ENCODE results near the gene ARHGAP6. TPM values are rescaled to one million over a fixed set of nuclear protein-coding genes. Genes with fewer than 3 reads are reported as not detected.

Gene ARHGAP6
- total and polyA plus RNA-seq, 9 donors, result 14.1 to 32.9 (median 20.3) TPM

DNA sequence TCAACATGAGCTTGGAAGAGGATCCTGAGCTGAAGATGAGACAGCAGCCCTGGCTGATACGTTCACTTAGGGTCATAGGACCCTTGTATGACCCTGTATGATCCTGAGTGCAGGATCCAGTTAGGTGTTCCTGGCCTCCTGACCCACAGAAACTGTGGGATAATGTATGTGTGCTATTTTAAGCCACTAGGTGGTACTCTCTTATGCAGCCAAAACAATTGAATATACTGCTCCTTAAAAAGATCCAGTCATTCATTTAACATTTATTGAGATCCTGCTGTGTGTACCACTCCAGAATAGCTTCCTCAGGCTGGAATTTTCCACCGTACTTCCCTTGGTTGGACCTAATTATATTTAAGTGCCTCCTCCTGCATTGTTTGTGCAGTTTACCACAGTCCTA lies 205.4 kb downstream of the ARHGAP6 start:
- Histone ChIP-seq H3K36me3 (no peaks in the 10 kb centered on the region), H3K27ac (no peak overlapping the region), H3K4me3 (no peak overlapping the region), H3K9me3 (no peaks in the 10 kb centered on the region), H3K4me1 (ENCODE audit: insufficient read depth) (peaks cover 3% of the 10 kb centered on the region), H3K27me3 (no peaks in the 10 kb centered on the region)
- WGBS, 3 donors, result 69 to 77% (median 73%) methylated on average over 2 of the region's 2 CpGs
- DNase-seq, result no peak
- intact Hi-C loops (cut with DNase I), result no loop called here
- TF ChIP-seq POLR2A (IDR thresholded peaks at IDR 0.05) (no peak), EP300 (IDR thresholded peaks at IDR 0.05) (no peak)
- TF ChIP-seq, protein P1, sequence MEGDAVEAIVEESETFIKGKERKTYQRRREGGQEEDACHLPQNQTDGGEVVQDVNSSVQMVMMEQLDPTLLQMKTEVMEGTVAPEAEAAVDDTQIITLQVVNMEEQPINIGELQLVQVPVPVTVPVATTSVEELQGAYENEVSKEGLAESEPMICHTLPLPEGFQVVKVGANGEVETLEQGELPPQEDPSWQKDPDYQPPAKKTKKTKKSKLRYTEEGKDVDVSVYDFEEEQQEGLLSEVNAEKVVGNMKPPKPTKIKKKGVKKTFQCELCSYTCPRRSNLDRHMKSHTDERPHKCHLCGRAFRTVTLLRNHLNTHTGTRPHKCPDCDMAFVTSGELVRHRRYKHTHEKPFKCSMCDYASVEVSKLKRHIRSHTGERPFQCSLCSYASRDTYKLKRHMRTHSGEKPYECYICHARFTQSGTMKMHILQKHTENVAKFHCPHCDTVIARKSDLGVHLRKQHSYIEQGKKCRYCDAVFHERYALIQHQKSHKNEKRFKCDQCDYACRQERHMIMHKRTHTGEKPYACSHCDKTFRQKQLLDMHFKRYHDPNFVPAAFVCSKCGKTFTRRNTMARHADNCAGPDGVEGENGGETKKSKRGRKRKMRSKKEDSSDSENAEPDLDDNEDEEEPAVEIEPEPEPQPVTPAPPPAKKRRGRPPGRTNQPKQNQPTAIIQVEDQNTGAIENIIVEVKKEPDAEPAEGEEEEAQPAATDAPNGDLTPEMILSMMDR (IDR thresholded peaks at IDR 0.05), result no peak

DNA sequence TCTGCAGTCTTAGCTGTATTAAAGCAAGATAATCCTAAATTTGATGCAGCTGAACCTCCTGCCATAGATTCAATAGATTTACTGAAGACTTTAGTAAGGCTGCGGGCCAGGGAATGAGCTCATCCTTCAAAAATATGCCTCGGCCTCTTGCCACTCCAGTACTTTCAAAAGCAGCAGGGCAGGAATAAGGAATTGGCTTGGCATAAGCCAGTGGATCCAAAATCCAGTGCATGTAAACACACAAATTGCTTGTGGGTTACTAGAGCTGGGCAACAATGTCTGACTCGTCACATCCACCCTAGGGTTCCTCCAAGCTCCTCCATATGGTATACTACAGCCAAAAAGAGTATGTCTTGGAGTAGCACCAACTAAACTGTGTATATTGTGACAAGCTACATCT lies 207.6 kb downstream of the ARHGAP6 start:
- 65 to 78% (median 78%) methylated on average over 3 of the region's 3 CpGs for WGBS, 3 donors
- no peak for DNase-seq
- Histone ChIP-seq H3K27ac (no peak overlapping the region), H3K4me1 (ENCODE audit: insufficient read depth) (peaks cover 3% of the 10 kb centered on the region), H3K4me3 (no peak overlapping the region), H3K9me3 (no peaks in the 10 kb centered on the region), H3K36me3 (no peaks in the 10 kb centered on the region), H3K27me3 (no peaks in the 10 kb centered on the region)
- TF ChIP-seq EP300 (IDR thresholded peaks at IDR 0.05), result no peak
- intact Hi-C loops (cut with DNase I), result no loop called here

DNA sequence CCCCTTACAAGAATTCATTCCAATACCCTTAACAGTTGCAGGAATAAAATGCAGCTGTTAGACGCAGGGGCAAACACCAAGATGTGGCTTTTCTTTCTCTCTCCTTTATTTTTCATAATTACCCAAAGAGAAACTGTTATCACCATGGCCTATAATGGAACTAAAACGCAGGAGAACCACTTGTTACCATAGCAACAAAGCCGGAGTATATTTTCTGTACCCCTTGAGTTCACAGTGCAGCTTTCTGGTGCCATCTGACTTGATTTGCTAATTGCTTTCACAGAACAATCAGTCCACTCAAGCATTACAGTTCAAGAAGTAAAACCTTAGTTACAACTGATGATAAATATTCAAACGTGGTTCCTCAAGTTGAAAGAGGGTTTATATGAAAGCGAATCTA lies 214.6 kb downstream of the ARHGAP6 start:
- no peaks in the 10 kb centered on the region for H3K4me1 ChIP-seq (ENCODE audit: insufficient read depth)
- no peaks in the 10 kb centered on the region for H3K27me3 ChIP-seq
- no peak overlapping the region for H3K27ac ChIP-seq
- TF ChIP-seq, protein P1 (IDR thresholded peaks at IDR 0.05), result no peak
- no peak overlapping the region for H3K4me3 ChIP-seq
- DNase-seq, result no peak
- H3K36me3 ChIP-seq, result no peaks in the 10 kb centered on the region
- intact Hi-C loops (cut with DNase I), result no loop called here
- 67 to 74% (median 68%) methylated on average over 5 of the region's 5 CpGs for WGBS, 3 donors
- H3K9me3 ChIP-seq, result no peaks in the 10 kb centered on the region

DNA sequence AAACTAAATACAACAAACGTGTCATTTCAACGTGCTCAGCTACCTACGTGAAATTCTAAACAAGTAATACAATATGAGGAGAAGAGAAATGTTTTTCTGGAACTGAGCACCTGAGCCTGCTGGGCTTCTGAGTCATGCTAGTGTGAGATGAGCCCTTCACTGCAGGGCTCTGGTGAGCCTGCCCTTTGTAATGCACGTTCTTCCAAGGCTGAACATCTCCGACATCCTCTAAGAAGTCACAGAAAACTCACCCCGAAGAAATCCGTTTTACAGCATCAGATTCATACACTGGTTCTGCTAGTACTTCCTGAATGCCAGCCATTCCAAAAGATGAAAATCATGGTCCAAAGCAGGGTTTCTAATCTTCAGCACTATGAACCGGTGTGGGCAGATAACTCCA lies 215.4 kb downstream of the ARHGAP6 start:
- DNase-seq, result no peak
- H3K27me3 ChIP-seq, result no peaks in the 10 kb centered on the region
- 68 to 74% (median 72%) methylated on average over 8 of the region's 8 CpGs for WGBS, 3 donors
- no peaks in the 10 kb centered on the region for H3K9me3 ChIP-seq
- H3K4me3 ChIP-seq, result no peak overlapping the region
- no peaks in the 10 kb centered on the region for H3K36me3 ChIP-seq
- H3K4me1 ChIP-seq (ENCODE audit: insufficient read depth), result no peaks in the 10 kb centered on the region
- no peak for TF ChIP-seq POLR2A (IDR thresholded peaks at IDR 0.05)
- no peak for TF ChIP-seq EP300 (IDR thresholded peaks at IDR 0.05)
- TF ChIP-seq, protein P1 (IDR thresholded peaks at IDR 0.05), result no peak
- intact Hi-C loops (cut with DNase I), result no loop called here
- H3K27ac ChIP-seq, result no peak overlapping the region

DNA sequence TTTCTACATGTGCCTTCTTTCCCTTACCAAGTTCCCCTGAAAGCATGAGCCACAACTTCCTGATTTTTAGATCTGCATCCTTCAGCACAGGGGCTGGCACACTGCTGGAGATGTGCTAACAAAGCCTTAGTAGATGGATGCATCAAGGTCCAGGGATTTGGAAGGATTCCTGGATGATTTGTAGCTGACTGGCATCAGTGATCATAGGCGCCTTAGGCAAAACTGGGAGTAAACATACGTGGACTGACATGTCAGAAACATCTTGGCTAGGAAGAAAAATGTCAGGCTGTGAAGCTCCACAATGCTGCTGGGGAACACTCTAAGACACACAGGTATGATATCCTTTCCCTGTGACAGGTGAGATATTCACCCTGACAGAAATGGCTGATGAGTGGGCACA lies 216.1 kb downstream of the ARHGAP6 start:
- WGBS, 3 donors, result 74 to 90% (median 89%) methylated on average over 2 of the region's 2 CpGs
- intact Hi-C loops (cut with DNase I), result no loop called here

More for the DNA sequence above, 216.1 kb downstream of the ARHGAP6 start:
- Histone ChIP-seq H3K4me3 (no peak overlapping the region), H3K4me1 (ENCODE audit: insufficient read depth) (no peaks in the 10 kb centered on the region), H3K27ac (no peak overlapping the region), H3K27me3 (no peaks in the 10 kb centered on the region), H3K9me3 (no peaks in the 10 kb centered on the region), H3K36me3 (no peaks in the 10 kb centered on the region)
- DNase-seq, result no peak
- TF ChIP-seq POLR2A (IDR thresholded peaks at IDR 0.05), result no peak
- TF ChIP-seq EP300 (IDR thresholded peaks at IDR 0.05), result no peak
- TF ChIP-seq, protein P1 (IDR thresholded peaks at IDR 0.05), result no peak

All from ovary (tissue), 9 donors.